Stomach (tissue), 4 donors: ENCODE results near the gene HEPACAM.

Experiments
- POLR2A ChIP-seq, 4 donors: fragments of 450-650 bp; IDR thresholded peaks; one replicate each; pipeline ENCODE4 v1.6.1; 2016; ENCODE audit warnings: antibody characterized with exemption in 4 of 4, control low read depth in 2 of 4, mild to moderate bottlenecking in 1 of 4, moderate library complexity in 1 of 4
- TF ChIP-seq, protein P1 (sequence below), 7 experiments: fragments of 450-650 bp in 4 of 7; fragments of 200-600 bp in 3 of 7; sonication (generic) in 3 of 7; IDR thresholded peaks; one replicate each; pipeline ENCODE4 v1.5.1; 2016 to 2019; ENCODE audit warnings: antibody characterized with exemption in 7 of 7, control low read depth in 2 of 7, mild to moderate bottlenecking in 1 of 7

DNA sequence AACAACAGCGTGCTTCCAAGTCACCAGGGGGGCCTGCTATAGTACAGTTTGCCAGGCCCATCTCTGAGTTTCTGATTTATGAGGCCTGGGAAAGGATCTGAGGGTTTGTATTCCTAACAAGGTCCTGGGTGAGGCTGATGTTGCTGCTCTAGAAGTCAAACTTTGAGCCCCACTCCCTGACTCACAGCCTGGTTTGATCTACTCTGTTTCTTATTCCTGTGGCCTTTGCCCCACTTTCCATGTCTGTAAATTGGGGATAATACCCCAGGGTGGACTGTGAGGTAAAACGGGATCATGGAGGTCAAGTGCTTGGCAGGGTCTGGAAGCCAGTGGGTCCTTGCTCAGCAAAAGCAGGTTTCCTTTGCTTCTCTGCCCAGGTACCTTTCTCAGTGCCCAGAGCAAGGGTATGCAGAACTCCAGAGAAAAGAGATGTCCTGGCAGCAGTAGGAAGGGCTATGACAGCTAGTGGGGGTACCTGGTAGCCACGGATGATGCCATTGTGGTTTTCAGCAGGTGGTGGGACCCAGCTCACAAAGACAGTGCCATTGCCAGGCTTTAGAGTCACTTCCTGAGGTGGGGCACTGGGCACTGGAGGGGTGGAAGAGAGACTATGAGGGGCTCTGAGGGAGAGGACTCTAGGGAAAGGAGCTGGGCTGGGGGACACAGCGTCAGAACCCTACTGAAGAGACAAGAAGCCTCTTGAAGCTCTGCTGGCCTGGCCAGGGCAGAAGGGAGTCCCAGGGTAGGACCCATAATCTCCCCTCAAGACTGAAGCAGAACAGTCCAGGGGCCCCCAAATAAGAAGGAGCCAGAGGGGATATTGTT, 41.0 kb downstream of the HEPACAM start:
- TF ChIP-seq, protein P1, sequence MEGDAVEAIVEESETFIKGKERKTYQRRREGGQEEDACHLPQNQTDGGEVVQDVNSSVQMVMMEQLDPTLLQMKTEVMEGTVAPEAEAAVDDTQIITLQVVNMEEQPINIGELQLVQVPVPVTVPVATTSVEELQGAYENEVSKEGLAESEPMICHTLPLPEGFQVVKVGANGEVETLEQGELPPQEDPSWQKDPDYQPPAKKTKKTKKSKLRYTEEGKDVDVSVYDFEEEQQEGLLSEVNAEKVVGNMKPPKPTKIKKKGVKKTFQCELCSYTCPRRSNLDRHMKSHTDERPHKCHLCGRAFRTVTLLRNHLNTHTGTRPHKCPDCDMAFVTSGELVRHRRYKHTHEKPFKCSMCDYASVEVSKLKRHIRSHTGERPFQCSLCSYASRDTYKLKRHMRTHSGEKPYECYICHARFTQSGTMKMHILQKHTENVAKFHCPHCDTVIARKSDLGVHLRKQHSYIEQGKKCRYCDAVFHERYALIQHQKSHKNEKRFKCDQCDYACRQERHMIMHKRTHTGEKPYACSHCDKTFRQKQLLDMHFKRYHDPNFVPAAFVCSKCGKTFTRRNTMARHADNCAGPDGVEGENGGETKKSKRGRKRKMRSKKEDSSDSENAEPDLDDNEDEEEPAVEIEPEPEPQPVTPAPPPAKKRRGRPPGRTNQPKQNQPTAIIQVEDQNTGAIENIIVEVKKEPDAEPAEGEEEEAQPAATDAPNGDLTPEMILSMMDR (IDR thresholded peaks at IDR 0.05): no peak
- no peak for TF ChIP-seq POLR2A (IDR thresholded peaks at IDR 0.05)
